Transverse colon (tissue), 4 donors: ENCODE measurements around the gene CD34.

Experiments
- CTCF ChIP-seq, 5 experiments: fragments of 200-600 bp in 3 of 5; fragments of 450-650 bp in 2 of 5; sonication (generic) in 3 of 5; IDR thresholded peaks; 1 replicate in 2 of 5; 2 replicates in 3 of 5; pipeline ENCODE4 v1.5.1; 2016 to 2017; ENCODE audit warnings: antibody characterized with exemption in 5 of 5, inconsistent platforms in 3 of 5, mild to moderate bottlenecking in 2 of 5, moderate library complexity in 1 of 5
- EP300 ChIP-seq: sonication (generic); formaldehyde crosslinking; IDR thresholded peaks from one replicate; pipeline ENCODE4 v1.6.1; 2017; ENCODE audit warnings: antibody characterized with exemption, low read depth
- POLR2A ChIP-seq: fragments of 450-650 bp; IDR thresholded peaks from one replicate; pipeline ENCODE4 v1.6.1; 2016; ENCODE audit warnings: antibody characterized with exemption, mild to moderate bottlenecking, moderate library complexity
- POLR2AphosphoS5 ChIP-seq, 3 donors: sonication (generic); formaldehyde crosslinking; IDR thresholded peaks; one replicate each; pipeline ENCODE4 v1.6.1; 2016; ENCODE audit warnings: antibody characterized with exemption in 3 of 3

GRCh38 chr1:207938016-207938415 is 27.1 kb upstream of the CD34 start:
- TF ChIP-seq CTCF (IDR thresholded peaks at IDR 0.05) (no peak), EP300 (no peak), POLR2A (no peak), POLR2AphosphoS5 (IDR thresholded peaks at IDR 0.05) (no peak)
